Epithelial cell of prostate (primary cell): Measurements from ENCODE around the gene KRTAP8-1.

Experiments
- DNase-seq: peaks from one replicate; pipeline ENCODE4 v3.0.0-alpha.2; 2011; ENCODE audit warnings: low read depth, low spot score
- H3K27ac ChIP-seq: fragments of 450-650 bp; 2 replicates; pipeline ENCODE4 v1.5.1; 2017; ENCODE audit warnings: mild to moderate bottlenecking

The KRTAP8-1 gene, protein sequence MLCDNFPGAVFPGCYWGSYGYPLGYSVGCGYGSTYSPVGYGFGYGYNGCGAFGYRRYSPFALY

DNA sequence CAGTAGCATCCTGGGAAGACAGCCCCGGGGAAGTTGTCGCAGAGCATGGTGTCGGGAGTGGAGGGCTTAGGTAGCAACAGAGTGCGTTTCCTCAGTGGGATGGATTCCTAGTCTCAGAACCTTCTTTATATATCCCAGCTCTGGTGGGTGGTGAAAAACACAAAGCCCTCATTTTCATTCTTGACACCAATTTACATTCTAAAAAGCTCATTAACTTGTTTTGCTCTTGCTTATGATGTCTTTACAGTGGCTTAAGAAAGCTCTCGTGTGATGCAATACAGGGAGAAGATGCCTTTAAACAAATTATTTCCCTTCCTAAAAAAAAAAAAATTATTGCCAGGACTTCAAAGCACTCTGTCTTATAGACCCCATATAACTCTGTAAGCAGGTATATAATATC is at the start of gene KRTAP8-1:
TSS of gene KRTAP8-1 (minus strand) at position 101 of the 400 bp plus-strand sequence. CDS start at position 47, 54 bp downstream.
- no peak within 1 kb of the TSS for H3K27ac ChIP-seq
- no peak for DNase-seq

DNA sequence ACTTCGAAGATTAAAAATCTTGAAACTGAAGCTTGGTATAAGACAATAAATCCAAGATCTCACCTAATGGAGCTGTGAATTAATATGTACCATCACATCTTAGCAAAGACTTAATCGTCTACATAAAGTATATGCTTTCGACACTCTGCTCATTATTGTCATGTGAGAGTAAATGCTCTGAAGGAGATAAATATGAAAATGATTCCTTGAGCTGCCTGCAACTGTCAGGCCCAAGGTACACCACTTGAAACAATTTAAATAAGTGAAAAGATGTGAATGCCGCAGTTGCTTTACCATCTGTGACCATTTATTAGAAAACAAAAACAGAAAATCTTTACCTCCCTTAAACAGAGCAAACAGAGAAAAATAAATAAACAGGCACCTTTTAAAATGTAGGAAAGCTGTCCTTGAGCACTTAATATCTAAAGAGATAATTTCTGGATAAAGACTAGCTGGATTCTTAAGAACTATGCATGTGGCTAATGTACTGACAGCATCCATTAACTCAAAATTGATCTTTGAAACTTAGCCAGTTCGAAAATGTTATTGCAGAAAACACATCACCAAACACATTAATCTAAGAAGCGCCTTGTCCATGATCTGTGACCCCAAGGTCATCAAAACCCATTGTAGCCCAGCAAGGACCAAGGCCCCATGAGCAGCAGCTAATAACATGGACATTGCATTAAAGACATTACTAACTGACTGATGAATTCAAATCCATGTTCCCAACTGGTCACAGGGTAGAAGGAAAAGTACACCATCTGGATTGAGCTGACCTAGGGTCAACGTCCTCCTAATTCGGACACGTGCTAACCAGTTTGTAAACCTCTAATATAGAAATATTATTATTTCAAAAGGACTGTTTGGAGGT is 34.8 kb upstream of the KRTAP8-1 start:
- no peak overlapping the region for H3K27ac ChIP-seq
- no peak for DNase-seq

DNA sequence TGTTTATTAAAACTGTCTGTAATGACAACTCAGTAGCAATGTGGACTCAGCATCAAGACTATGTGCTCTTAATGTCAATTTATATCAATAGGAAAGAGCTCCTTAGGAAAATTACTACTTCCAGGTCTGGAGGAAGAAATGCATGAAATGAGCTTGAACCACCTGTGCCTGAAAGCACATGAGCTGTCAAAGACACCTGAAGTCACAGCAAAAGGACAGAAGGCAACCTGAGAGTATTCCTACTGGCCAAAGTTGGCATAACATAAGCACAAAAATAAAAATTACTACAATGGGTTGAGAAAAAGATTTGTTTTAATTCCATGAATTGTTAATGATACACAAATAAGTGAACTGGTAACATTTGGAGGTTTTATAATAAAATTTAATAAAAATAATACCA is 29.9 kb upstream of the KRTAP8-1 start:
- DNase-seq = no peak
- no peak overlapping the region for H3K27ac ChIP-seq

DNA sequence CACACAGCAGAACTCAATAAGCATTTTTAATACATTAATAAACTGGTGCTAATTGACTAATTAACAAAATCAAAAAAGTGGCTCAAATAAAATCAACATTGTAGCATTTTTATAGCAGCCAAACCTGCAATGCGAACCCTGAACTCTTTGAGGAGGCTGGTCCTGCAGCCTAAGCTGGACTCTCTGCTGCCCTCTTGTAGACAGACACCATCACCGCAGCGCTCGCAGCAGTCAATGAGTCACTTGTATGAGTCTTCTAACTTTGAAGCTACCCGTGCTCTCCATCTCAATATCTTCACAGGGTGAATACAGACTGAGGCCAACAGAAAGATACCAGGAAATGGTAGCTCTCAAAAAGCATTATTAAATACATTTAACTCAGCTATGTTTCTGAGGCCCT is 26.2 kb upstream of the KRTAP8-1 start:
- peak; percentile 1 for DNase-seq
- H3K27ac ChIP-seq = no peak overlapping the region

DNA sequence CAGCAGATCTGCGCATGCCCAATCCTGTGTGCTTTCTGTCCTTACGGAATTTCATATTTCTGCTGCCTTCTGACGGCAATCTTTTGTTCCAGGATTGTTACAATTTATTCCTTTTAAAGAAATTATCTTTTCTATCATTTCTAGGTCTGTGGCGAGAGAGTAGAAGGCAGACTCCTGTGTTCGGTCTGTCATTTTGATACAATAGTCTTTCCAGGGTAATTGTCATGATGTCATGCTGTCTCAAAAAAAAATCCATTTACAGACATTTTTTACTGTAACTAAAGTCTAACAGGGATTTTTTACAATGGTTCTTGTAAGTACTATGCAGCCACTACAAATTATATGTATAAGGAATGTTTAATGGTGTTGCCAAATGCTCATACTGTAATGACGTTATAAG is 25.5 kb upstream of the KRTAP8-1 start:
- no peak for DNase-seq
- no peak overlapping the region for H3K27ac ChIP-seq

DNA sequence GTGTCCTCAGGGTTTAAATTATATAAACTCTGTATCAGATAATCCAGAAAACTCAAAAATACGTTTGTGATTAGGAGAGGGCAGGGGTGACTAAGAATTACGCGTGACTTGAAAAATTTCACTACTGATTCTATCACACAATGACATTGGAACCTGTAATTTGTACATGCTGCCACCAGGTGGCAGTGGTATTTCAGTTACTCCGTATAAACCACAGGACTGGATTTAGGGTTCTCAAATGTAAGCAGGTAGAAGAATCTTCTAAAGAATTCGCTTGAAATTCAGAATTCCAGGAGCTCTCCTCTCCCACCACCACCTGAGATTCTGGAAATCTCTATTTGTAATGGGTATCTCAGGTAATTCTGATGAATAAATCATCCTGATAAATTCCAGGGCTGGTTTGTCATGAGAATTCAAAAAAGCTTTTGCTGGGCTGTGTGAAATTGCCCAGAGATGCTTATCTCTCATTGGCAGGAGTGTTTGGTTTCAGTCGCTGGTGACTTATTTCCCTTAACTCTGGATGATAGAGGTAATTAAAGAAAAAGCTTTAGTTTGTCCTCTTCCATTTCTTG is 18.2 kb upstream of the KRTAP8-1 start:
- no peak overlapping the region for H3K27ac ChIP-seq
- DNase-seq = no peak

DNA sequence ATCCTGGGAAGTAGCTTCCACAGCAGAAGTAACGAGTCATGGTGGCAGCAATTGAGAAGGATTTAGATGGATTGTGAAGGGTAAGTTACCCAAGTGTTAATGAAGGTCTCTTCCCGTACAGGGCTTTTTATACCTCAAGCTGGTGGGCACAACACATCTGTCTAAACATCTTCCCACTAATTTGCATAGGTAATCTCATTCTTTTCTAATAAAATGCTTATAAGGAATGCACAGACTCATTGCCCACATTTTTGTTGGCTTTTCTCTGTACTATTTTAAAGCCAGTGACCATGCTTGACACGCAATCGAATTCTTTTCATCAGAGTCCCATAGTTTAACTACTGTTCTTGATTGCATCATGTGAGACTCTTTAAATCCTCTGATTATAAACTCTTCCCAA is 16.6 kb upstream of the KRTAP8-1 start, which contains the start of gene KRTAP7-1:
TSS of gene KRTAP7-1 (minus strand) at position 101 of the 400 bp plus-strand sequence. CDS start at position 40, 61 bp downstream.
- no peak within 1 kb of the TSS for H3K27ac ChIP-seq
- DNase-seq = no peak

DNA sequence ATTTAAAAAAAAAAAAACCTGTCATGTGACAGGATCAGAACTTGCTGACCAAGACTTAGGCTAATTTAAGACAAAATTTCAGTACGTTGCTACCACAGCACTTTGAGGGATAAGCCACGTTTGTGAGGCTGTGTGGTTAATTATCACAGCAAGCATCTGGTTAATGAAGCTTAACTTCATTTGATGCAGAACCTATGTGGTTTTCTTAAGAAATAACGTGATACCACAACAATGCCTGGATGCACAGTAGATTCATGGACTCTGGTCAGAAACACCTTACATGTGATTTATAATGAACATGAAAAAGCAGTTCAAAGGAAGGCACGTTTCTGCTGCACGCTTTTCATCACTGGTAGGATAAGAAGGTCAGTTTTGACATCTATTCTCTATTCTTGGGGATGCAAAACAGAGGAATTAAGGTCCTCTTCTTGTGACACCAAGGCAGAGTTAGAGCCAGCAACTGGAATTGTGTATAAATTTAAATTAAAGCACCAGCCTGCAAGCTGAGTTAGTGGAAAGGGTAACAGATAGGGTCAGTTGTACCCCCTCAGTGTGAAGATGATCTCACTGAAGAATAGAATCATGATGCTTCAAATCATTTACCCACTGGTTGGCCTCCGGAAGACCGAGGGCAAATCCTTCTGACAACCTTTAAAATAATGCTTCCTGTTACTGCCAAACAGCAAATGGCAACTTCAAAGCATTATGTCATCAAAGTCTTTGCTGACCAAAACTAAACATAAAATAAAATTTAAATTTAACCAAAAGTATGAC is 6.0 kb upstream of the KRTAP8-1 start:
- H3K27ac ChIP-seq = no peak overlapping the region
- no peak for DNase-seq

DNA sequence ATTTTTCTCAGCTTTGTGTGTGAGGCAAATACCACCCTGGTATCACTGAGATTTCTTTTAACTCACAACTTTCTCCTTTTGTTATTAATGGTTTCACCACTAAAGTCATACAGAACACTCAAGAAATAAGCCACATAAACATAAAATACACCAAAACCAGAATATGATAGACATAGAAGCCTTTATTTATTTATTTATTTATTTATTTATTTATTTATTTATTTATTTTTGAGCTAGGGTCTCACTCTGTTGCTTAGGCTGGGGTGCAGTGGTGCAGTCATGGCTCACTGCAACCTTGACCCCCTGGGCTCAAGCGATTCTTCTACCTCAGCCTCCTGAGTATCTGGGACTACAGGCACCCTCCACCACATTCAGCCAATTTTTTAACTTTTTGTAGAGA is 12.5 kb downstream of the KRTAP8-1 start:
- DNase-seq = no peak
- no peak overlapping the region for H3K27ac ChIP-seq

DNA sequence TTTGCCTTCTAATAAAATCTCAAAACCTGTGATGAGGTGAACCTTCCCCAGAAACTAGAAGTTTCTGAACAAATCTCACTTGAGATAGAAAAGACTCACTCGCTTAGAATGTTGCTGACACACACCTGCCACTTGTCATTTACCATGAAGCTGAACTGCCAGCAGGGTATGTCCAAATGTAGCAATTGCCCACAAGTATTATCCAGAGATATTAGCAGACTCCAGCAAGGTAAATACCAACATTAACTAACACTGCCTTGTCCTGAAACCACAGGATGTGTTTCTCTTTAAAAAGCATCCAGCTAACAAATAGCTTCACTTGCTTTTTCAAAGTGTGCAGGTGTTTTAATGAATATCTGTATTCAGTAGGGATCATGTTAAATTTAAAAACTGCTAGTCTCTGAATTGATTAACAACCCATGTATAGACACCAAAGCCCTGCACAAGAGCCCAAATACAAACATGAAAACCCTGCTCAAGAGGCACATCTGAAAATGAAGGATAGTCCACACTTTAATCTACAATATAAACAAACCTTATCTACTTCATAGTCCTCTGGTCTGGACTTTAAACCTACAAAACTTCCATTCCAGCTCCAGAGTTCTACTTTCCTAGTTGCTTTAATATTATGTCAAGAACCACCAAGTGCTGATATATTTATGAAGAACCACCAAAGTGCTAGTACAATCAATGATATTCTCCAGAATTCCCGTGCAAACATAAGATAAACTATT is 19.3 kb downstream of the KRTAP8-1 start:
- no peak overlapping the region for H3K27ac ChIP-seq
- no peak for DNase-seq

DNA sequence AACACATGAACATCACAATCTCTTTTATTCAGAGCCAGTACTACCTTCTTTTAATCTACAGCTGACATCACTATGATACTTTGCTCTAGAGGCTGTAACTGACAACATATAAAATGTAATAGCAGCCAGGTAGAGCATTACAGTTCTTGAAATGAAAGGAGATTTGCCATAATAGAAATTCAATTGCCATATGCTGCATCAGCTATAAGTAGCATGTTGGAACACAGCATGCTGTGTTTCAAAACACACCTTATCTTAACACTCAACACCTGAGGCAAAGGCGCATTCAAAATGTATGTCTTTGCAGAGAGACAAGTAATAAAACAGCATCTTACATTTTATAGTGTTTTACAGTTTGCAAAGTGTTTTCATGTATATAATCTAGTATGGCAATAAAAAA is 33.8 kb downstream of the KRTAP8-1 start:
- no peak overlapping the region for H3K27ac ChIP-seq
- DNase-seq = no peak

DNA sequence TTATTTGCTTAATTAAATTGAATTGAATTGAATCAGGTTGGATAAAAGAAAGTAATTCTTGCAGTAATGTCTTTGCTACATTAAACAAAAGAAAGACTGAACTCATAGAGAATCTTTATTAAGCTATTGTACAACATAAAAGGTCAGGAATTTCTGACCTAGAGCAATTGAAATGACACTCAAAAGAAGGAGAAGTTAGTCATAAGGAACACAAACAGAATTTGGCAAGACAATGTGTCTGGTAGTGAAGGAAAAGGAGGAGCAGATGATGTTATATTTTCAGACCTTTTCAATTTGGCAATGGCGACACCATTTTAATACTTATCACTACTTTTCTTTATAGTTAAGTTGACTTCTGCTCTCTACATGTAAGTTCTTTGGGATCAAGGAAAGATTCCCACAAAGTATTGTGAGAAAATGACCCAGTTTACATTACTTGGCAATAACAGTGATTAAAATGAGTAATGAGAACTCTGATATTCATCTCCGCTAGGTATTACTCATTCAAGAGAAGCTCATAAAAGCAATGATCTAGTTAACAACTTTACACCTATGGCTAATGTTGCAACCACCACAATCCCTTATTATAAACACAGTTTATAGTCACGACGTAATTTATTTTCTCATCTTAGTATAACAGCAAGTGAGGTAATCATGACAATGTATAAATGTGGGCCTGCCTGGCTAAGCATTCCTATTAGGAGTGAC is 43.2 kb downstream of the KRTAP8-1 start:
- H3K27ac ChIP-seq = no peak overlapping the region
- DNase-seq = no peak
